ENCODE measurements around the gene DPP6. TPM values are rescaled to one million over a fixed set of nuclear protein-coding genes. Genes with fewer than 3 reads are reported as not detected.

DPP6 gene
- total and polyA plus RNA-seq, 9 of the 15 experiments (the other 6 are each of a cell fraction or from before 2014, with no cell fraction given), result not detected

DNA sequence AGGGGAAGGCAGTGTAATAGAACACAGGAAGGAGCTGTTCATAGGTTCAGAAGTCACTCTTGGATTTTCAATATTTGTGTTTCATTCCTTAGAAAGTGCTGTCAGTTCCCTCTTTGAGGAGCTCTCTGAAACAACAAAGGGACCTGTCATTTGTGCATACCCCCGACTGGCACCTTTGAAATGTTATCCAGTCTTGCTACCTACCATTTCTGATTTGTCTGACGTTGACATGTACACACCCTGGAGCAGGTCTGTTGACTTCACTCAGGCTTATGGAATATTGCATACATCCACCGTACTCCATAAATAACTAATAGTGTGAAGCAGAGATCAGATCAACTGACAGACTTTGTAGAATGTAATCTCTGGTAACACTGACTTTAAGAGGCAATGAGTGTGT is 189.8 kb downstream of the DPP6 start:
- Histone ChIP-seq H3K9ac (ENCODE audit: insufficient read depth in 1 of 2, low read depth in 2 of 2, low read length in 2 of 2) (no peak overlapping the region), H3K4me1 (replicated peaks in 1 of 2; ENCODE audit: control insufficient read depth in 2 of 2, insufficient read depth in 2 of 2, low read length in 2 of 2) (no peaks in the 10 kb centered on the region), H3K4me3 (no peak overlapping the region), H3K9me1 (ENCODE audit: control insufficient read depth, insufficient read depth, low read length) (no peaks in the 10 kb centered on the region), H3K27me3 (ENCODE audit: control insufficient read depth in 2 of 2, insufficient read depth in 2 of 2, low read length in 2 of 2) (no peaks in the 10 kb centered on the region), H3K79me2 (ENCODE audit: control insufficient read depth, insufficient read depth, low read length) (no peaks in the 10 kb centered on the region), H4K20me1 (replicated peaks; ENCODE audit: control insufficient read depth, insufficient read depth, low read length) (no peaks in the 10 kb centered on the region), H2AFZ (ENCODE audit: low read depth, low read length) (no peak overlapping the region), H3K27ac (ENCODE audit: extremely low read depth, low read depth, low read length) (no peak overlapping the region), H3K36me3 (ENCODE audit: control insufficient read depth, insufficient read depth, low read length) (no peaks in the 10 kb centered on the region), H3K9me3 (replicated peaks; ENCODE audit: control insufficient read depth, insufficient read depth, low read depth, low read length) (no peaks in the 10 kb centered on the region), H3K4me2 (ENCODE audit: insufficient read depth, low read length) (no peak overlapping the region)
- no peak for FAIRE-seq
- POLR2A ChIA-PET, result no interaction called here
- ATAC-seq, result no peak
- WGBS (ENCODE audit: insufficient coverage, low coverage, missing lambda C conversion rate), result 2% methylated on average over 3 of the region's 3 CpGs
- no peak for DNase-seq (ENCODE audit: extremely low read depth in 1 of 4, low spot score in 3 of 4)
- BruUV-seq (replicated peaks), result no TSS peak
- in situ Hi-C loops (cut with MboI) (no loop called here), intact Hi-C loops (cut with micrococcal nuclease) (no loop called here)
- CTCF ChIA-PET (ENCODE audit: low intra/inter-chr PET ratio), result no interaction called here
- TF ChIP-seq, protein P1, sequence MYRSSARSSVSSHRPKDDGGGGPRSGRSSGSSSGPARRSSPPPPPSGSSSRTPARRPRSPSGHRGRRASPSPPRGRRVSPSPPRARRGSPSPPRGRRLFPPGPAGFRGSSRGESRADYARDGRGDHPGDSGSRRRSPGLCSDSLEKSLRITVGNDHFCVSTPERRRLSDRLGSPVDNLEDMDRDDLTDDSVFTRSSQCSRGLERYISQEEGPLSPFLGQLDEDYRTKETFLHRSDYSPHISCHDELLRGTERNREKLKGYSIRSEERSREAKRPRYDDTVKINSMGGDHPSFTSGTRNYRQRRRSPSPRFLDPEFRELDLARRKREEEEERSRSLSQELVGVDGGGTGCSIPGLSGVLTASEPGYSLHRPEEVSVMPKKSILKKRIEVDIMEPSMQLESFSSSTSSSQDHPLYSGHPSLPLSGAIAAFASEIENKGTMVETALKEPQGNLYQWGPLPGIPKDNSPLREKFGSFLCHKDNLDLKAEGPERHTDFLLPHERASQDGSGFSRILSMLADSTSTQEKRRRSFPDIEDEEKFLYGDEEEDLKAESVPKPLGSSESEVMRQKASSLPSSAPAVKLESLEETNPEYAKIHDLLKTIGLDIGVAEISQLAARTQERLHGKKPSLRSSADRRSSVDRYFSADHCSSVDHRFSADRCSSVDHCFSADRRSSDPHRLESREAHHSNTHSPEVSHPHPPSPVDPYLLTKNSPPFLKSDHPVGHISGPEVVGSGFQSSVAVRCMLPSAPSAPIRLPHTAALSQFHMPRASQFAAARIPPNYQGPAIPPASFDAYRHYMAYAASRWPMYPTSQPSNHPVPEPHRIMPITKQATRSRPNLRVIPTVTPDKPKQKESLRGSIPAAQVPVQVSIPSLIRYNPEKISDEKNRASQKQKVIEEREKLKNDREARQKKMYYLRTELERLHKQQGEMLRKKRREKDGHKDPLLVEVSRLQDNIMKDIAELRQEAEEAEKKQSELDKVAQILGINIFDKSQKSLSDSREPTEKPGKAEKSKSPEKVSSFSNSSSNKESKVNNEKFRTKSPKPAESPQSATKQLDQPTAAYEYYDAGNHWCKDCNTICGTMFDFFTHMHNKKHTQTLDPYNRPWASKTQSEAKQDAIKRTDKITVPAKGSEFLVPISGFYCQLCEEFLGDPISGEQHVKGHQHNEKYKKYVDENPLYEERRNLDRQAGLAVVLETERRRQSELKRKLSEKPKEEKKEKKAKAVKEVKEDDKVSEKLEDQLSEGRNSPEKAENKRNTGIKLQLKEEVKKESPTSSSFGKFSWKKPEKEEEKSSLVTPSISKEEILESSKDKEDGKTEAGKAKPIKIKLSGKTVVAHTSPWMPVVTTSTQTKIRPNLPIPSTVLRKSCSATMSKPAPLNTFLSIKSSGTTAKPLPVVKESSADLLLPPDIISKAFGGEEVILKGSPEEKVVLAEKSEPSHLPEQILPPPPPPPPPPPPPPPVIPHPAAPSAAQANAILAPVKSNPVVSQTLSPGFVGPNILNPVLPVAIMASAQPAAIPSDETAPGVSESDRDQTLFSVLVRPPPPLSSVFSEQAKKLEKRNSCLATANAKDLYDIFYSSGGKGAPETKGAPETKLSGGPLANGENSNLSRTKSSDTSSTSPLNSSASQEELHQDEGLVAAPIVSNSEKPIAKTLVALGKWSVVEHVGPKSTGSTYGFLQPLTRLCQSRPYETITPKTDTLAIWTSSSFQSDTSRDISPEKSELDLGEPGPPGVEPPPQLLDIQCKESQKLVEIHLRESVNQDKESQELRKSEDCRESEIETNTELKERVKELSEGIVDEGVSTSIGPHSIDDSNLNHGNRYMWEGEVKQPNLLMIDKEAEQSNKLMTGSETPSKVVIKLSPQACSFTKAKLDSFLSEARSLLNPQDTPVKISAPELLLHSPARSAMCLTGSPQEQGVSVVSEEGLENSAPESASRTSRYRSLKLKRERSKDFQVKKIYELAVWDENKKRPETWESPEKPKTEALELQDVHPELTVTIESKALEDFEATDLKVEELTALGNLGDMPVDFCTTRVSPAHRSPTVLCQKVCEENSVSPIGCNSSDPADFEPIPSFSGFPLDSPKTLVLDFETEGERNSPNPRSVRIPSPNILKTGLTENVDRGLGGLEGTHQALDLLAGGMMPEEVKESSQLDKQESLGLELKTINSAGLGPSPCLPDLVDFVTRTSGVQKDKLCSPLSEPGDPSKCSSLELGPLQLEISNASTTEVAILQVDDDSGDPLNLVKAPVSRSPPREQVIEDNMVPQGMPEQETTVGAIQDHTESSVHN (IDR thresholded peaks at IDR 0.05; ENCODE audit: borderline replicate concordance in 1 of 2, low read depth in 1 of 2), result no peak
- TF ChIP-seq NELFE (IDR thresholded peaks at IDR 0.05; ENCODE audit: insufficient read depth, insufficient read length) (no peak), ZNF436 (CRISPR knock-in tag; IDR thresholded peaks at IDR 0.05) (no peak), U2AF1 (optimal IDR thresholded peaks at IDR 0.05; ENCODE audit: low read depth, low read length) (no peak), SRF (CRISPR knock-in tag; IDR thresholded peaks at IDR 0.05) (no peak), KDM2B (CRISPR knock-in tag; IDR thresholded peaks at IDR 0.05) (no peak), ARID3A (IDR thresholded peaks at IDR 0.05; ENCODE audit: borderline replicate concordance, low read depth, low read length) (no peak), TAL1 (IDR thresholded peaks at IDR 0.05) (no peak), FOS (IDR thresholded peaks at IDR 0.05; ENCODE audit: extremely low read depth, insufficient read length) (no peak), JUND (IDR thresholded peaks at IDR 0.05; ENCODE audit: borderline replicate concordance, low read depth, low read length) (no peak), JUND (tag; IDR thresholded peaks at IDR 0.05; ENCODE audit: borderline replicate concordance, low read depth, low read length) (no peak)
- TF ChIP-seq, protein P2, sequence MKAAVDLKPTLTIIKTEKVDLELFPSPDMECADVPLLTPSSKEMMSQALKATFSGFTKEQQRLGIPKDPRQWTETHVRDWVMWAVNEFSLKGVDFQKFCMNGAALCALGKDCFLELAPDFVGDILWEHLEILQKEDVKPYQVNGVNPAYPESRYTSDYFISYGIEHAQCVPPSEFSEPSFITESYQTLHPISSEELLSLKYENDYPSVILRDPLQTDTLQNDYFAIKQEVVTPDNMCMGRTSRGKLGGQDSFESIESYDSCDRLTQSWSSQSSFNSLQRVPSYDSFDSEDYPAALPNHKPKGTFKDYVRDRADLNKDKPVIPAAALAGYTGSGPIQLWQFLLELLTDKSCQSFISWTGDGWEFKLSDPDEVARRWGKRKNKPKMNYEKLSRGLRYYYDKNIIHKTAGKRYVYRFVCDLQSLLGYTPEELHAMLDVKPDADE (conservative IDR thresholded peaks at IDR 0.05; ENCODE audit: control insufficient read depth, low read depth, low read length), result no peak
